Fibroblast of mammary gland (primary cell): ENCODE data around the gene HYI.
"Not testable (repeated sequence)": the region's sequence is repeated elsewhere in the genome, so short reads cannot be mapped to it uniquely, and the experiment has no call there.

Source experiments
- DNase-seq: peaks from one replicate; pipeline ENCODE4 v3.0.0-alpha.2; 2010; ENCODE audit warnings: low read depth
- H3K4me3 ChIP-seq: 2 replicates; pipeline ENCODE4 v1.5.1; 2011; ENCODE audit warnings: low read depth, mild to moderate bottlenecking, low read length, moderate library complexity; ENCODE audit not compliant: control insufficient read depth
- TF ChIP-seq, protein P1 (sequence below): conservative IDR thresholded peaks from 2 replicates; pipeline ENCODE4 v1.5.1; 2011; ENCODE audit warnings: low read depth, low read length, inconsistent platforms; ENCODE audit not compliant: control insufficient read depth, insufficient read depth

Gene HYI

DNA sequence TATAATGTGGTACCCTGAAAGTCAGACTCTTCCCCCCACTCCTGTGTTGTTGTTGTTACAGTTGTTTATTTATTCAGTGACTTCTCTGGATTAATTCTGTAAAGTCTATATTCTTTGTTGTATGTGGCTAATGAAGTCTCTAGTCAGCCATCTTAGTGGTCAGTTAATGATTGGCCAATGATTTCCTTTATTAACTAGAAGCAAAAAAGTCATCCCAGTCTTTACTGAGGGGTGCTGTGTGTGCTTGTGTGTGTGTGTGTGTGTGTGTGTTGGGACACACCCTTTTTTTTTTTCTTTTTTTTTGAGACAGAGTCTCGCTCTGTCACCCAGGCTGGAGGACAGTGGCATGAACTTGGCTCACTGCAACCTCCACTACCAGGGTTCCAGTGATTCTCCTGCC lies 37.3 kb upstream of the HYI start:
- TF ChIP-seq, protein P1, sequence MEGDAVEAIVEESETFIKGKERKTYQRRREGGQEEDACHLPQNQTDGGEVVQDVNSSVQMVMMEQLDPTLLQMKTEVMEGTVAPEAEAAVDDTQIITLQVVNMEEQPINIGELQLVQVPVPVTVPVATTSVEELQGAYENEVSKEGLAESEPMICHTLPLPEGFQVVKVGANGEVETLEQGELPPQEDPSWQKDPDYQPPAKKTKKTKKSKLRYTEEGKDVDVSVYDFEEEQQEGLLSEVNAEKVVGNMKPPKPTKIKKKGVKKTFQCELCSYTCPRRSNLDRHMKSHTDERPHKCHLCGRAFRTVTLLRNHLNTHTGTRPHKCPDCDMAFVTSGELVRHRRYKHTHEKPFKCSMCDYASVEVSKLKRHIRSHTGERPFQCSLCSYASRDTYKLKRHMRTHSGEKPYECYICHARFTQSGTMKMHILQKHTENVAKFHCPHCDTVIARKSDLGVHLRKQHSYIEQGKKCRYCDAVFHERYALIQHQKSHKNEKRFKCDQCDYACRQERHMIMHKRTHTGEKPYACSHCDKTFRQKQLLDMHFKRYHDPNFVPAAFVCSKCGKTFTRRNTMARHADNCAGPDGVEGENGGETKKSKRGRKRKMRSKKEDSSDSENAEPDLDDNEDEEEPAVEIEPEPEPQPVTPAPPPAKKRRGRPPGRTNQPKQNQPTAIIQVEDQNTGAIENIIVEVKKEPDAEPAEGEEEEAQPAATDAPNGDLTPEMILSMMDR: no peak
- DNase-seq: no peak
- no peak overlapping the region for H3K4me3 ChIP-seq

DNA sequence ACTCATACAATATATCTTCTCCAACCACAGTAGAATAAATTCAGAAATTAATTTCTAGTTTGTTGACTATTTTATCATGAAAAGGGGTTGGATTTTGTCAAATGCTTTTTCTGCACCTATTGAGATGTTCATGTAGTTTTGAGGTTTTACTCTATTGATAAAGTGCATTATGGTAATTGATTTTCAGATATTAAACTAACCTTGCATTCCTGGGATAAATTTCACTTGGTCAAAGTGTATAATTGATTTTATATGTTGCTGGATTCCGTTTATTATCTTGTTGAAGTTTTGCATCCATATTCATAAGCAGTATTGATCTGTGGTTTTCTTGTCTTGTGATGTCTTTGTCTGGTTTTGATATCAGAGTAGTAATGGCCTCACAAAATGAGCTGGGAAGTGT lies 34.4 kb upstream of the HYI start:
- TF ChIP-seq, protein P1: no peak
- no peak for DNase-seq
- H3K4me3 ChIP-seq: no peak overlapping the region

DNA sequence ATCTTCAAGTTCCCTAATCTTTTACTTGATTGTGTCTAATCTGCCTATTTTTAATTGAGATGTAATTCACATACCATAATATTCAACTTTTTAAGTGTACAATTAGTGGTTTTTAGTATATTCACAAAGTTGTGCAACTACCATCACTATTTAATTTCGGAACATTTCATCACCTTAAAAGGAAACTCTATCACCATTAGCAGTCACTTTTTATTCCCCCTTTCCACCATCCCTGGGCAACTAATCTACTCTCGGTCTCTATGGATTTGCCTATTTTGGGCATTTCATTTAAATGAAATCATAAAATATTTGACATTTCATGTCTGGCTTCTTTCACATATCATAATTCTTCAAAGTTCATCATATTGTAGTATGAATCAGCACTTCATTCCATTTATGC lies 30.6 kb upstream of the HYI start:
- no peak overlapping the region for H3K4me3 ChIP-seq
- TF ChIP-seq, protein P1: no peak
- DNase-seq: no peak

DNA sequence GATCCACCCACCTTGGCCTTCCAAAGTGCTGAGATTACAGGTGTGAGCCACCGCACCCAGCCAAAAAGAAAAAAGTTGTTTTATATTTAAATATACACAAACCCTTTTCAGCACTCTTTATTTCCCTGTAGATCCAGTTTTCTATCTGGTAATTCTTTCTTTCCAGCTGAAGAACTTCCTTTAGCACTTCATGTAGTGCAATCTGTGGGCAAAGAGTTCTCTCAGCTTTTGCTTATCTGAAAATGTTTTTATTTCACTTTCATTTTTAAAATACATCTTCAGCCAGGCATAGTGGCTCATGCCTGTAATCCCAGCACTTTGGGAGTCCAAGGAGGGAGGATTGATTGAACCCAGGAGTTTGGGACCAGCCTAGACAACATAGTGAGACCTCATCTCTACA lies 28.5 kb upstream of the HYI start:
- TF ChIP-seq, protein P1: no peak
- no peak overlapping the region for H3K4me3 ChIP-seq
- DNase-seq: no peak

DNA sequence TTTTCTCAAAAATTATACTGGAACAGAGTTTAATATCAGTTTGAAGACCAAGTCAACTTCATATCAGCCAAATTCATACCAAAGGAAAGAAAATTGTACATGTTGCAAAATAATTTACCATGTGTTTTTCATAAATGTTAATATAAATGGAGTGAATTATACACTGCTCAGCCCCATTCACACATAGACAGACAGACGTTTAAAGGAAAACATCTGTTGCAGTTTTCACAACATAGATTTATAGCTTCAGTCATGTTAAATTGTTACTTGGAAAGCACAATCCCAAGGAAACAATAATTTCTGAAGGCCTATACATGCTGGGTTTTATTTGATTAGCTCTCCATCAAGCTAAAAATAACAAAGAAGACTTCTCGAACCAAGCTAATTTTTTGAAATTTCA lies 27.8 kb upstream of the HYI start:
- peak; percentile 33 for DNase-seq
- TF ChIP-seq, protein P1: no peak

DNA sequence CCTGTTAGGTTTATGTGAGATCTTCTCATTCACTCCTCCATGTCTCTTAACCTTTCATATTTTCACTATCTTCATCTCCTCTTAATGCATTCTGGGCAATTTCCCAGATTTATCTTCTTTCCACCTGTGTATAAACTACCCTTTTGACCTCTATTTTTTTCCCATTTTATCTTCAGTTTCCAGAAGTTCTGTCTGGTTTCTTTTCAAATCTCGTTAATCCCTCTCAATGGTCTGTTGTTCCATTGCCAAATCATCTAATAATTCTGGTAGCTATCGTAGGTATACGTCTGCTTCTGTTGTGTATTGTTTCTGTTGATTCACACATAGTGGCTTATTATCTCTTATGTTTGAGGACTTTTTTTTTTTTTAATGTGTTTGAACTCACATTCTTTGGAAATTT lies 25.7 kb upstream of the HYI start:
- TF ChIP-seq, protein P1: no peak
- H3K4me3 ChIP-seq: no peak overlapping the region
- DNase-seq: no peak

More for the DNA sequence above, 27.8 kb upstream of the HYI start:
- no peak overlapping the region for H3K4me3 ChIP-seq

DNA sequence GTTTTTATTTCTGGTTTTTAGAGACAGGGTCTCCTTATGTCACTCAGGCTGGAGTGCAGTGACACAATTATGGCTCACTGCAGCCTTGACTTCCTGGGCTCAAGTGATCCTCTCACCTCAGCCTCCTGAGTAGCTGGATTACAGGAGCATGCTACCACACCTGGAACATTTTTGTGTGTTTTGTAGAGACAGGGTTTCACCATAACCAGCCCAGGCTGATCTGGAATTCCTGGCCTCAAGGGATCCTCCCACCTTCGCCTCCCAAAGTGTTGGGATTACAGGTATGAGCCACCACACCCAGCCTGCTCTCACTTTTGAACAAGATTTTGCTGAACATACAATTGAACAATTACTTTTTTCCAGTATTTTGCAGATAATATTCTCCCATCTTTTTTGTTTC lies 24.0 kb upstream of the HYI start:
- TF ChIP-seq, protein P1: no peak
- DNase-seq: no peak

DNA sequence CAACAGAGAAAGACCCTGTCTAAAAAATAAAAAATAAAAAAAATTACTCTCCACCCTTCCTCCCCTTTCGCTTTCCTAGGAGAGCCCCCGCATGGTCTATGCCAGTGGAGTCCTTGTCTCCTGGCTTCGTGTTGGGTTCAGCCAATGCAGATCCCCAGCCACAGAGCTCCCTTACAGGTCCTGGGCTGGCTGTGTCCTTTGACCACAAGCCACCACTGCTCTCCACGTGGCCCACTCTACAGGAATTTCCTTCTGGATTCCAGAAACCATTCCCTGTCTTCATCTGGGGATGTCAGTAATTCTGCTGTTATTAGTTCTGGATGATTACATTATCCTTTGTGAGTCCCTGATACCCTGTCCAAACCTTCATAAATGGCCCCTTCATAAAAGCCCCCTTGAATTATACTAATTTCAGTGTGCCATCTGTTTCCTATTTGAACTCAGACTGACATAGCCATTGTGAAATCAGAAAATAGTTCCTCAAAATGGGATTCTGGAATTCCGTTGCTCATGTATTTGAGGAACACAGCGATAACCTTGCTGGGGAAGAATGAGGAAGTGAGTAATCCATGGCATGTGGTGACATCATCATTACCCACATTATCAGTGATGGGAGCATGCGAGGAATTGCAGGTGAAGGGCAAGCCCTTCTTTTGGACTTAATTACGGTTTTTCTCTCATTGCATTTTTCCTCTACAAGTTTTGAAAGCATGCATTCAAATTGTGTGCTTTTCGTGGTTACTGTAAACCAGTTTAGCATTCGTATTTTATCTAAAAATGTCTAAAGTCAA lies 22.1 kb upstream of the HYI start:
- not testable (repeated sequence) for H3K4me3 ChIP-seq
- DNase-seq: peak; percentile 34

More for the DNA sequence above, 24.0 kb upstream of the HYI start:
- no peak overlapping the region for H3K4me3 ChIP-seq
